NB4 (cell line): Measurements from ENCODE around the gene ADGRF4.

ENCODE experiments used
- CTCF ChIP-seq: IDR thresholded peaks from one replicate; pipeline ENCODE4 v1.5.1; 2012; ENCODE audit warnings: low read depth, low read length
- MAX ChIP-seq: IDR thresholded peaks from 2 replicates; pipeline ENCODE4 v1.6.1; 2011; ENCODE audit warnings: low read depth, low read length
- POLR2A ChIP-seq: IDR thresholded peaks from 2 replicates; pipeline ENCODE4 v1.6.1; 2011; ENCODE audit warnings: mild to moderate bottlenecking; ENCODE audit not compliant: insufficient read length; ENCODE audit errors: extremely low read depth

GRCh38 chr6:47700053-47700452, 1.7 kb downstream of the ADGRF4 start:
- TF ChIP-seq CTCF (no peak), MAX (no peak), POLR2A (no peak)
